Measurements from ENCODE around the gene THOC2.

DNA sequence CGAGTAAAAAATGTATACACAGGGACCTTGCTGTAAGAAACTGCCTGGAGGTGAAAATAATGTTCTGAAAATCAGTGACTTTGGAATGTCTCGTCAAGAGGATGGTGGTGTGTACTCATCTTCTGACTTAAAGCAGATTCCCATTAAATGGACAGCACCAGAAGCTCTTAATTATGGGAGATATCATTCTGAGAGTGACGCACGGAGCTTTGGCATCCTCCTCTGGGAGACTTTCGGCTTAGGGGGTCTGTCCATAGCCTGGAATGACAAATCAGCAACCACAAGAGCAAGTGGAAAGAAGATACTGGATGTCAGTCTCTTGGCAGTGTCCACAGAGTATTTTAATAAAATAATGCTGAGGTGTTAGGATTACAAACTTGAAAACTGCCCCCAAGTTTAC, 129.4 kb downstream of the THOC2 start:
- TF ChIP-seq, protein P1, sequence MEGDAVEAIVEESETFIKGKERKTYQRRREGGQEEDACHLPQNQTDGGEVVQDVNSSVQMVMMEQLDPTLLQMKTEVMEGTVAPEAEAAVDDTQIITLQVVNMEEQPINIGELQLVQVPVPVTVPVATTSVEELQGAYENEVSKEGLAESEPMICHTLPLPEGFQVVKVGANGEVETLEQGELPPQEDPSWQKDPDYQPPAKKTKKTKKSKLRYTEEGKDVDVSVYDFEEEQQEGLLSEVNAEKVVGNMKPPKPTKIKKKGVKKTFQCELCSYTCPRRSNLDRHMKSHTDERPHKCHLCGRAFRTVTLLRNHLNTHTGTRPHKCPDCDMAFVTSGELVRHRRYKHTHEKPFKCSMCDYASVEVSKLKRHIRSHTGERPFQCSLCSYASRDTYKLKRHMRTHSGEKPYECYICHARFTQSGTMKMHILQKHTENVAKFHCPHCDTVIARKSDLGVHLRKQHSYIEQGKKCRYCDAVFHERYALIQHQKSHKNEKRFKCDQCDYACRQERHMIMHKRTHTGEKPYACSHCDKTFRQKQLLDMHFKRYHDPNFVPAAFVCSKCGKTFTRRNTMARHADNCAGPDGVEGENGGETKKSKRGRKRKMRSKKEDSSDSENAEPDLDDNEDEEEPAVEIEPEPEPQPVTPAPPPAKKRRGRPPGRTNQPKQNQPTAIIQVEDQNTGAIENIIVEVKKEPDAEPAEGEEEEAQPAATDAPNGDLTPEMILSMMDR (IDR thresholded peaks at IDR 0.05), result no peak
- no peak for TF ChIP-seq ZFX (IDR thresholded peaks at IDR 0.05; ENCODE audit: borderline replicate concordance)

Measured in 22Rv1 (cell line).